Measurements from ENCODE around the gene SORCS2.

GRCh38 chr4:7384929-7385890 is 192.9 kb downstream of the SORCS2 start:
- TF ChIP-seq POLR2AphosphoS5 (IDR thresholded peaks at IDR 0.05; ENCODE audit: low read depth, low read length), result no peak
- no peak for TF ChIP-seq CTCF (IDR thresholded peaks at IDR 0.05)
- no peak for TF ChIP-seq RXRA (IDR thresholded peaks at IDR 0.05; ENCODE audit: borderline replicate concordance, low read depth)
- no peak for TF ChIP-seq JUND (IDR thresholded peaks at IDR 0.05)
- no peak for TF ChIP-seq MXI1 (IDR thresholded peaks at IDR 0.05; ENCODE audit: low read depth, low read length)
- no peak for TF ChIP-seq TAF1 (IDR thresholded peaks at IDR 0.05; ENCODE audit: borderline replicate concordance, low read depth, low read length)
- TF ChIP-seq RAD21 (IDR thresholded peaks at IDR 0.05; ENCODE audit: low read length), result no peak
- TF ChIP-seq REST (IDR thresholded peaks at IDR 0.05; ENCODE audit: low read depth, low read length), result no peak
- TF ChIP-seq EP300 (IDR thresholded peaks at IDR 0.05; ENCODE audit: borderline replicate concordance in 1 of 2, low read depth in 1 of 2, low read length in 1 of 2), result no peak
- TF ChIP-seq USF1 (IDR thresholded peaks at IDR 0.05; ENCODE audit: borderline replicate concordance, low read depth), result no peak
- TF ChIP-seq FOXJ3 (CRISPR knock-in tag; IDR thresholded peaks at IDR 0.05), result no peak

Data from SK-N-SH (cell line).